NCI-H1436 treated with DMSO at 0.1 percent for 48 hours (cell line): Measurements from ENCODE around the gene IER5.

Experiments used
- DNase-seq: peaks from one replicate; lab custom pipeline; 2025; lab: John Stamatoyannopoulos, UW

Gene IER5

DNA sequence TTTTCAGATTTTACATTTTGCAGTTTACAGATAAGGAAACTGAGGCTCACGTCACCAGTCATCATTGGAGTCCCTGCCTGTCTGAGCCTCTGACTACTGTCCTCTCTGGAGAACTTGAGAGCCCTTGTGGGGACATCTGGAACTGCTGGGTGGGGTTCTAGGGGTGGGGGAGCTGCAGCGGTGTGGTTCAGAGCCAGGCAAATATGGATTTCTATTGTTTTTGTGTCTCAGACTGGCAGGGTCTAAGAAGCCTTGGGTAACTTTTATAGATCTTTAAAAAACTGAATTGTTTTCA lies 46.9 kb downstream of the IER5 start:
- no peak for DNase-seq

DNA sequence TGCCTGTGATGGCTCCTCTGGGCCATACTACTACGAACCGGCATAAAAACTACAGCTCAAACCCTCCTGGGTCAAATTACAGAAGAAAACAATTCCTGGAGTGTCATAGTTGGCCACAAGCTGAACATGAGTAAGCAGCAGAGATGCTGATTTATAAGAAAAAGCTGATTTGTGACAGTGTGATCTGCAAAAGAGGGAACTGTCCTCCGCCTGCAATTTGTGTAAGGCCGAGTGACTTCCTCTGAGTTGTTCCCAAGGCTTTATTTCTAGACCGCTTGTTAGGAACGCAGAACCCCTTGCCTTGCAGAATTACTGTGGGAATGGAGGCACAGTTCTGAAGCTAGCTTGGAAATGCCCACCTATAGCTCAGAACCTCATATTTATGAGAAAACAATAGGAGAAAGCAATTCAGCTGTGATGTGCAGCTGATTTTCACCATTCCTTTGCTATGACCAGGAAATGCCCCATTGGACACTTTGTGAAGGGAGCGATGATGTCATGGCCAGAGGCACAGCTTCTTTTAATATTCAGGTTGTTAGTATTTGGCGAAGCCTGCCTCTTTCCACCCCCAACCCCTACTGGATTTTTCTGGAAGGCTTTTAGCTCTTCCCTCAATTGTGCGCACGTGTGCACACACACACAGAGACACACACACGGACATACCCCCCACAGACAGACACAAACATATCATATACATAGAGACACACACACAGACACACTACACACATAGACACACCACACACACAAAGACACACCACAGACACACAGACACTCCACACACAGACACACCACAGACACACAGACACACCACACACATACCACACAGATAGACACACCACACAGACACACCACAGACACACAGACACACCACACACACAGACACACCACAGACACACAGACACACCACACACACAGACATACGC lies 47.6 kb downstream of the IER5 start:
- no peak for DNase-seq

- no peak for DNase-seq
Observed at GRCh38 chr1:181136738-181137122, 48.2 kb downstream of the IER5 start.

- no peak for DNase-seq
Observed at GRCh38 chr1:181137217-181137743, 48.8 kb downstream of the IER5 start.

DNA sequence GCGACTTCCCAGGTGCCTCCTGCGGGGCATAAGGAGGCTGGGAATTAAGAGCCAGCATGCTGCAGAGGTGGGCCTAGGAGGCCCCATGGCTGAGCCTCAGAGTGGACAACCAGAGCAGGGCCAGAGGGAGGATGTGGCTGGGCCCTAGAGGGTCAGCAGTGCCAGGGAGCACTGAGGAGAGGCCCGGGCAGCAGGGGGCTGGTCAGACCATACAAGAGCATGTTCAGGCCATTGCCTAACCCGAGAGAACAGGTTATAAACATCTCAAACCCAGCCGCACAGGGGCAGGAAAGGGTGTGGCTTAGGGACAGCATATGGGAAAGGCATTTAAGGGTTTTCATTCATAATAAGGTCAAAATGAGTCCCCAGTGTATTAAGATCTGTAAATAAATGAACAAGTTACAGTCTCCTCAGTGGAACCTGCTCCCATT lies 51.1 kb downstream of the IER5 start:
- no peak for DNase-seq

- DNase-seq = no peak
Observed at GRCh38 chr1:181140398-181140797, 51.9 kb downstream of the IER5 start.

DNA sequence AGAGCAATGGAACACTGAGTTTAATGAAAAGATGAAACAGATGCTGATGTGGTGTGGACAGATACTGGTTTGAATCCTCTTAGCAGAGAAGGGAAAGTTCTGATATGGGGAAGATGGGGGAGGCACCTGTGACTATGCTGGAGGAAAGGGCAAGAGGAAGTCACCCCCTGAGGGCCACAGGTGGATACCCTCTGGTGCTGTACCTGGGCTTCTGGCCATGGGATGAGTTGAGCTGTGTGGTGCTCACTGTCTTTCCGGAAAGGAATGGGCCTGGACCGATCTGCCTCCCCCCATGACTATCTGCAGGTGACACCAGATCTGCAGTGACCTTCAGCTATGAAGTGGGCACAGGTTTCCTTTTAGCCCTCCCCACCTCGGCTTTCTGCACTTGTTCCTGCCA lies 52.4 kb downstream of the IER5 start:
- no peak for DNase-seq

DNA sequence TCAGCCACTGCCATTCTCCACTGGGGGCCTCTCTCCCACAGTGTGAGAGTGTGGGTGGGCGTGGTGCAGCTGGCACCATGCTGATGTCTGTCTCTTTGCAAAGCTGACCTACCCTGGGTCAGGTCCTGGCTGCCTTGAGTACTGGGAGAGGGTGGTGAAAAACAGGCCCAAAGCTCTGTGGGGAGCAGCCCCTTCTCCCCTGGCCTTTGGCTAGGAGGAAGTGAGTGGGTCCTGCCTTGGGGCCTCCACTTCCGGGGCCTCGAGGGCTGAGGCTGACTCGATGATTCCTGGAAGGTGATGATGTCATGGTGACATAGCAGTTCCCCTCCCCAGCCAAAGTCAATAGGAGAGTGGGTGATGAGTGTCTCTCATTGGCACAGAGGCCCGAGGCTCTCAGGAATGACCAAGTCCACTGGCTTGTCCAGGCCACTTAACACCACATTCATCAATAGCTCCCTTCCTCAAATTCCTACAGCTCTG lies 53.0 kb downstream of the IER5 start:
- no peak for DNase-seq
